ENCODE measurements around the gene KRTAP12-4. TPM values are rescaled to one million over a fixed set of nuclear protein-coding genes. Genes with fewer than 3 reads are reported as not detected.
"Not testable (repeated sequence)": the region's sequence is repeated elsewhere in the genome, so short reads cannot be mapped to it uniquely, and the experiment has no call there.

KRTAP12-4 gene
- total RNA-seq, 1 experiment from 2014 or later, result not detected

GRCh38 chr21:44691686-44692085 lies 37.2 kb upstream of the KRTAP12-4 start:
- H3K27ac Mint-ChIP-seq (ENCODE audit: low read depth, unreplicated experiment), result no peak overlapping the region
- intact Hi-C loops (cut with micrococcal nuclease), result no loop called here
- H3K4me3 Mint-ChIP-seq (ENCODE audit: unreplicated experiment), result no peak overlapping the region
- CTCF ChIA-PET, result interaction anchor here (0.6 to 1.2 kb wide), 4 partner anchors 51 to 359 kb away, joined by 3 to 6 read pairs (median 4); no protein-coding TSS in a partner anchor
- no peaks in the 10 kb centered on the region for H3K4me1 Mint-ChIP-seq (ENCODE audit: insufficient read depth, unreplicated experiment)
- no TSS peak for BruUV-seq (replicated peaks)
- POLR2A ChIA-PET, result interaction anchor here (0.7 kb wide), 1 partner anchor 52 kb away, joined by 3 read pairs; no protein-coding TSS in a partner anchor
- peaks cover 4% of the 10 kb centered on the region for H3K36me3 Mint-ChIP-seq (ENCODE audit: insufficient read depth, unreplicated experiment)
- TF ChIP-seq, protein P1, sequence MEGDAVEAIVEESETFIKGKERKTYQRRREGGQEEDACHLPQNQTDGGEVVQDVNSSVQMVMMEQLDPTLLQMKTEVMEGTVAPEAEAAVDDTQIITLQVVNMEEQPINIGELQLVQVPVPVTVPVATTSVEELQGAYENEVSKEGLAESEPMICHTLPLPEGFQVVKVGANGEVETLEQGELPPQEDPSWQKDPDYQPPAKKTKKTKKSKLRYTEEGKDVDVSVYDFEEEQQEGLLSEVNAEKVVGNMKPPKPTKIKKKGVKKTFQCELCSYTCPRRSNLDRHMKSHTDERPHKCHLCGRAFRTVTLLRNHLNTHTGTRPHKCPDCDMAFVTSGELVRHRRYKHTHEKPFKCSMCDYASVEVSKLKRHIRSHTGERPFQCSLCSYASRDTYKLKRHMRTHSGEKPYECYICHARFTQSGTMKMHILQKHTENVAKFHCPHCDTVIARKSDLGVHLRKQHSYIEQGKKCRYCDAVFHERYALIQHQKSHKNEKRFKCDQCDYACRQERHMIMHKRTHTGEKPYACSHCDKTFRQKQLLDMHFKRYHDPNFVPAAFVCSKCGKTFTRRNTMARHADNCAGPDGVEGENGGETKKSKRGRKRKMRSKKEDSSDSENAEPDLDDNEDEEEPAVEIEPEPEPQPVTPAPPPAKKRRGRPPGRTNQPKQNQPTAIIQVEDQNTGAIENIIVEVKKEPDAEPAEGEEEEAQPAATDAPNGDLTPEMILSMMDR (IDR thresholded peaks at IDR 0.05; ENCODE audit: unreplicated experiment), result no peak
- peaks cover 23% of the 10 kb centered on the region for H3K9me3 Mint-ChIP-seq (ENCODE audit: unreplicated experiment)
- DNase-seq (ENCODE audit: unreplicated experiment), result no peak
- H3K27me3 Mint-ChIP-seq (ENCODE audit: insufficient read depth, unreplicated experiment), result peaks cover 61% of the 10 kb centered on the region

GRCh38 chr21:44689740-44690139 lies 35.3 kb upstream of the KRTAP12-4 start:
- H3K4me3 Mint-ChIP-seq (ENCODE audit: unreplicated experiment); H3K27ac Mint-ChIP-seq (ENCODE audit: low read depth, unreplicated experiment); BruUV-seq (replicated peaks); DNase-seq (ENCODE audit: unreplicated experiment); intact Hi-C loops (cut with micrococcal nuclease); POLR2A ChIA-PET; H3K4me1 Mint-ChIP-seq (ENCODE audit: insufficient read depth, unreplicated experiment); CTCF ChIA-PET; H3K36me3 Mint-ChIP-seq (ENCODE audit: insufficient read depth, unreplicated experiment): not testable (repeated sequence)
- H3K27me3 Mint-ChIP-seq (ENCODE audit: insufficient read depth, unreplicated experiment), result peaks cover 67% of the 10 kb centered on the region
- peaks cover 23% of the 10 kb centered on the region for H3K9me3 Mint-ChIP-seq (ENCODE audit: unreplicated experiment)

- TF ChIP-seq, protein P1 (IDR thresholded peaks at IDR 0.05; ENCODE audit: unreplicated experiment), result no peak
- no peak for DNase-seq (ENCODE audit: unreplicated experiment)
- peaks cover 88% of the 10 kb centered on the region for H3K27me3 Mint-ChIP-seq (ENCODE audit: insufficient read depth, unreplicated experiment)
Observed at GRCh38 chr21:44687671-44688070, 33.2 kb upstream of the KRTAP12-4 start.

DNA sequence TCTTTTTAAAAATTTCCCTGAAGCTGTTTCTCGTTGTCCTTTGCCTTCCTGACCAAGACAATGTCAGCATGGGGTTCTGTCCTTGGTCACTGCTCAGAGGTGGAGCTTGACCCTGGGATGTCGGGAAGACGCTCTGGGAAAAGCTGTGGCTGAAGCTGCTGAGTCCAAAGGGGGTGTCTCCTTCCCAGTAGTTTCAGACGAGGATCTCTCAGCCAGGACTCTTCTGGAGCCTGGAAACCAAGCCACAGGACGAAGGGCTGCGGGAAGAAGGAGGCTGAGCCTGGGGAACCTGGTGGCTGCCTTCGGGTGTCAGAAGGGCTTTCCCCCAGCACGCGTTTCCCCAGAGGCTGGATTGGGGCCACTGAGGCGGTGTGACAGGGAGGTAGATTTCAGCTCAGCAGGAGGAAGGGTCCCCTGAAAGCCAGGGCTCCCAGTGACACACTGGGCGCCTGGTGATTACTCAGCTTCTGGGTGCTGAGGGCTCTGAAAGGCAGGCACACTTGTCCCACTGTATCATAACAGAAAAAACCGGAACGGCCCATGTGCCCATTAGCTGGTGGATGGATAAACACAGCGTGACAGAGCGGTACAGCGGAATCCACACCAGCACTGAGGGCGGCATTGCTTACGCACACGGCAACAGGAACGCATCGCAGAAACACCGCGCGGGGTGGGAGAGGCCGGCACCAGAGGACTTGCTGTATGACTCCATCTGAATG lies 32.5 kb upstream of the KRTAP12-4 start:
- Mint-ChIP-seq H3K4me3 (ENCODE audit: unreplicated experiment) (no peak overlapping the region), H3K27me3 (ENCODE audit: insufficient read depth, unreplicated experiment) (peaks cover 92% of the 10 kb centered on the region), H3K9me3 (ENCODE audit: unreplicated experiment) (peaks cover 2% of the 10 kb centered on the region), H3K36me3 (ENCODE audit: insufficient read depth, unreplicated experiment) (no peaks in the 10 kb centered on the region), H3K27ac (ENCODE audit: low read depth, unreplicated experiment) (no peak overlapping the region), H3K4me1 (ENCODE audit: insufficient read depth, unreplicated experiment) (no peaks in the 10 kb centered on the region)
- BruUV-seq (replicated peaks), result no TSS peak
- DNase-seq (ENCODE audit: unreplicated experiment), result no peak
- POLR2A ChIA-PET, result no interaction called here
- intact Hi-C loops (cut with micrococcal nuclease), result no loop called here
- CTCF ChIA-PET, result no interaction called here
- TF ChIP-seq, protein P1 (IDR thresholded peaks at IDR 0.05; ENCODE audit: unreplicated experiment), result no peak

More at GRCh38 chr21:44687671-44688070, 33.2 kb upstream of the KRTAP12-4 start:
- CTCF ChIA-PET, result no interaction called here
- peaks cover 9% of the 10 kb centered on the region for H3K9me3 Mint-ChIP-seq (ENCODE audit: unreplicated experiment)
- no TSS peak for BruUV-seq (replicated peaks)
- intact Hi-C loops (cut with micrococcal nuclease), result no loop called here
- POLR2A ChIA-PET, result no interaction called here
- peaks cover 4% of the 10 kb centered on the region for H3K36me3 Mint-ChIP-seq (ENCODE audit: insufficient read depth, unreplicated experiment)
- no peaks in the 10 kb centered on the region for H3K4me1 Mint-ChIP-seq (ENCODE audit: insufficient read depth, unreplicated experiment)
- no peak overlapping the region for H3K4me3 Mint-ChIP-seq (ENCODE audit: unreplicated experiment)
- H3K27ac Mint-ChIP-seq (ENCODE audit: low read depth, unreplicated experiment), result no peak overlapping the region

Measured in MCF 10A (cell line).